MM.1S (cell line): ENCODE data around the gene MTHFS.
"Not testable (repeated sequence)": the region's sequence is repeated elsewhere in the genome, so short reads cannot be mapped to it uniquely, and the experiment has no call there.

ENCODE experiments used
- DNase-seq: peaks from one replicate; pipeline ENCODE4 v3.0.0-alpha.2; 2015
- H2AFZ ChIP-seq: fragments of 300-600 bp; sonication (generic); 2 replicates; pipeline ENCODE4 v1.6.0; 2016; ENCODE audit warnings: antibody characterized with exemption, low read length
- H3F3A ChIP-seq: fragments of 300-600 bp; sonication (generic); 2 replicates; pipeline ENCODE4 v1.6.1; 2016; ENCODE audit warnings: mild to moderate bottlenecking, antibody characterized with exemption, low read length, moderate library complexity, mixed read lengths; ENCODE audit not compliant: insufficient read depth
- H3K27ac ChIP-seq: fragments of 300-600 bp; sonication (generic); 2 replicates; pipeline ENCODE4 v1.5.1; 2016; ENCODE audit warnings: mild to moderate bottlenecking, low read length
- H3K27me3 ChIP-seq: fragments of 300-600 bp; sonication (generic); replicated peaks from 2 replicates; pipeline ENCODE4 v1.6.0; 2016; ENCODE audit warnings: low read length; ENCODE audit not compliant: insufficient read depth
- H3K36me3 ChIP-seq: fragments of 300-600 bp; sonication (generic); replicated peaks from 2 replicates; pipeline ENCODE4 v1.6.1; 2016; ENCODE audit warnings: mild to moderate bottlenecking, low read length, mixed read lengths; ENCODE audit not compliant: insufficient read depth
- H3K4me1 ChIP-seq: fragments of 300-600 bp; sonication (generic); 2 replicates; pipeline ENCODE4 v1.6.1; 2016; ENCODE audit warnings: low read length, mixed read lengths
- H3K4me2 ChIP-seq: fragments of 300-600 bp; sonication (generic); 2 replicates; pipeline ENCODE4 v1.6.0; 2016; ENCODE audit warnings: low read depth, low read length
- H3K4me3 ChIP-seq: fragments of 300-600 bp; sonication (generic); 2 replicates; pipeline ENCODE4 v1.5.1; 2016; ENCODE audit warnings: low read length, mixed read lengths
- H3K79me2 ChIP-seq: fragments of 300-600 bp; sonication (generic); 2 replicates; pipeline ENCODE4 v1.6.1; 2016; ENCODE audit warnings: mixed run types, low read length, mixed read lengths
- H3K9ac ChIP-seq: fragments of 300-600 bp; sonication (generic); 2 replicates; pipeline ENCODE4 v1.6.1; 2016; ENCODE audit warnings: low read length, mixed read lengths
- H3K9me2 ChIP-seq: fragments of 300-600 bp; sonication (generic); replicated peaks from 2 replicates; pipeline ENCODE4 v1.6.1; 2016; ENCODE audit warnings: mild to moderate bottlenecking, low read length, mixed read lengths; ENCODE audit not compliant: insufficient read depth
- H3K9me3 ChIP-seq: fragments of 300-600 bp; sonication (generic); replicated peaks from 2 replicates; pipeline ENCODE4 v1.6.1; 2016; ENCODE audit warnings: mild to moderate bottlenecking, low read length, mixed read lengths; ENCODE audit not compliant: insufficient read depth
- H4K20me1 ChIP-seq: fragments of 300-600 bp; sonication (generic); 2 replicates; pipeline ENCODE4 v1.6.1; 2016; ENCODE audit warnings: mild to moderate bottlenecking, low read length, moderate library complexity, mixed read lengths; ENCODE audit not compliant: insufficient read depth
- CTCF ChIP-seq: fragments of 300-600 bp; sonication (generic); IDR thresholded peaks from 2 replicates; pipeline ENCODE4 v1.5.1; 2016; ENCODE audit warnings: antibody characterized with exemption, low read length, mixed read lengths
- EZH2 ChIP-seq: fragments of 300-600 bp; sonication (generic); optimal IDR thresholded peaks from 2 replicates; pipeline ENCODE3; 2017; ENCODE audit warnings: low read depth, mild to moderate bottlenecking, antibody characterized with exemption, low read length, mixed read lengths
- EZH2phosphoT487 ChIP-seq: fragments of 300-600 bp; sonication (generic); IDR thresholded peaks from 2 replicates; pipeline ENCODE4 v1.6.1; 2018; ENCODE audit warnings: antibody characterized with exemption, low read length

MTHFS gene

GRCh38 chr15:79942741-79943481, 46.1 kb upstream of the MTHFS start:
- Histone ChIP-seq H2AFZ (no peak overlapping the region), H3K4me2 (no peak overlapping the region), H3K9me2 (no peaks in the 10 kb centered on the region), H3K27ac (no peak overlapping the region), H3K27me3 (no peaks in the 10 kb centered on the region), H3K4me1 (no peaks in the 10 kb centered on the region), H3K4me3 (no peak overlapping the region), H4K20me1 (no peaks in the 10 kb centered on the region), H3K36me3 (no peaks in the 10 kb centered on the region), H3K79me2 (no peaks in the 10 kb centered on the region), H3K9ac (no peak overlapping the region), H3F3A (no peaks in the 10 kb centered on the region), H3K9me3 (no peaks in the 10 kb centered on the region)
- no peak for DNase-seq
- TF ChIP-seq EZH2phosphoT487 (no peak), EZH2 (no peak), CTCF (no peak)

GRCh38 chr15:79939399-79939798, 42.6 kb upstream of the MTHFS start:
- Histone ChIP-seq H3K9me2 (no peaks in the 10 kb centered on the region), H3K36me3 (no peaks in the 10 kb centered on the region), H3K4me2 (no peak overlapping the region), H4K20me1 (no peaks in the 10 kb centered on the region), H3K27ac (no peak overlapping the region), H3K4me1 (no peaks in the 10 kb centered on the region), H3K4me3 (no peak overlapping the region), H3K79me2 (no peaks in the 10 kb centered on the region), H3K27me3 (no peaks in the 10 kb centered on the region), H3F3A (no peaks in the 10 kb centered on the region), H3K9ac (no peak overlapping the region), H3K9me3 (no peaks in the 10 kb centered on the region), H2AFZ (no peak overlapping the region)
- TF ChIP-seq EZH2 = no peak
- TF ChIP-seq CTCF = no peak
- TF ChIP-seq EZH2phosphoT487 = no peak
- no peak for DNase-seq

- no peak for TF ChIP-seq EZH2phosphoT487
- TF ChIP-seq EZH2 = no peak
- no peak for TF ChIP-seq CTCF
- Histone ChIP-seq H3K27ac (no peak overlapping the region), H3K4me1 (no peaks in the 10 kb centered on the region), H3K9ac (no peak overlapping the region), H3K79me2 (no peaks in the 10 kb centered on the region), H2AFZ (no peak overlapping the region), H3K4me2 (no peak overlapping the region), H4K20me1 (no peaks in the 10 kb centered on the region), H3K9me2 (no peaks in the 10 kb centered on the region), H3K36me3 (no peaks in the 10 kb centered on the region), H3K9me3 (no peaks in the 10 kb centered on the region), H3K4me3 (no peak overlapping the region), H3F3A (no peaks in the 10 kb centered on the region), H3K27me3 (no peaks in the 10 kb centered on the region)
- DNase-seq = no peak
These were observed 41.3 kb upstream of the MTHFS start for GRCh38 chr15:79938143-79938542.

GRCh38 chr15:79935556-79936201, 38.9 kb upstream of the MTHFS start:
- H3K79me2 ChIP-seq, H3K27me3 ChIP-seq, H3K4me3 ChIP-seq, H3F3A ChIP-seq, DNase-seq, H3K36me3 ChIP-seq, H3K27ac ChIP-seq, H3K4me1 ChIP-seq, H2AFZ ChIP-seq, H3K9me3 ChIP-seq, H3K4me2 ChIP-seq, H4K20me1 ChIP-seq, H3K9ac ChIP-seq, H3K9me2 ChIP-seq: not testable (repeated sequence)
